PC-3 (cell line): ENCODE data around the gene APOL2.

ENCODE experiments used
- EZH2phosphoT487 ChIP-seq: fragments of 300-600 bp; sonication (generic); IDR thresholded peaks from 2 replicates; pipeline ENCODE4 v1.6.1; 2018; ENCODE audit warnings: mild to moderate bottlenecking, antibody characterized with exemption, low read length, borderline replicate concordance
- TF ChIP-seq, protein P1 (sequence below): fragments of 300-600 bp; sonication (generic); conservative IDR thresholded peaks from 2 replicates; pipeline ENCODE4 v1.5.1; 2017; ENCODE audit warnings: antibody characterized with exemption, low read depth, mild to moderate bottlenecking, low read length

DNA sequence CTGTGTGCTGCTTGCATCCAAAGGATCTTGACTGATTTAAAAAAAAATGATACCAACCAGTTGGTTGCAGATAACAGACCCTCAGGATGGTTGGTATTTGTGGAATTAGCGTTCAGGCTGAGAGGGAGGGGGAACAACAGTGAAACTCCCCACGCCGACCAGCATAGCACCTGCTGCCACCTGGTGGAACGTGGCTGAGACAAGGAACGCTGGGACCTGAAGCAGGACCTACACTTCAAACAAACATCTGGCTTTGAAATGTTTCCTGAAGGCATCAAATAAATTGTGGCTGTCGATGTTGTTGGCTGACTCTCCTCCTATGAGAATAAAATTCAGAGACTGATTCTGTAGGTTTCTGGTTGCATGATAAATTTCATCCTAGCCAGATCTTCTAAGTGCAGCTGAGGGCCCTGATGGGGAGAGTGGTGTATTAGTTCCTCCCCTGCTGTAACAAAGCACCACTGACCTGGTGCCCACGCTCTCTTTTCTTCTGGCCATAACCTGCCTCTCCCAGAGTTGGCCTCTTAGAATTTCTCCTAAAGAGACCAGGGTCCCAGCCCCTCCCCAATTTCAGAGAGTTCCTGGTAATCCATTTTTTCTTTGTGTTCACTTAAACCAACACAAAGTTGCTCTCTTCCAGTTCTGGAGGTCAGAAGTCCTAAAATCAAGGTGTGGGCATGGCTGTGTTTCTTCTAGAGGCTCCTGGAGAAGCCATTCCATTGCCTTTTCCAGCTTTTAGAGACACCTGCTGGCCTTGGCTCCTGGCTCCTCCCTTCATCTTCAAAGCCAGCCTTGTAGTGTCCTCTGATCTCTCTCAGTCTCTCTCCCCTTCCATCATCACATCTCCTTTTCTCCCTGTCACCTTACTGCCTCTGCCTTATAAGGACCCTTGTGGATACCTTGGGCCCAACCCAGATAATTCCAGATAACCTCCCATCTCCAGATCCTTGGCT, 17.3 kb downstream of the APOL2 start:
- TF ChIP-seq, protein P1, sequence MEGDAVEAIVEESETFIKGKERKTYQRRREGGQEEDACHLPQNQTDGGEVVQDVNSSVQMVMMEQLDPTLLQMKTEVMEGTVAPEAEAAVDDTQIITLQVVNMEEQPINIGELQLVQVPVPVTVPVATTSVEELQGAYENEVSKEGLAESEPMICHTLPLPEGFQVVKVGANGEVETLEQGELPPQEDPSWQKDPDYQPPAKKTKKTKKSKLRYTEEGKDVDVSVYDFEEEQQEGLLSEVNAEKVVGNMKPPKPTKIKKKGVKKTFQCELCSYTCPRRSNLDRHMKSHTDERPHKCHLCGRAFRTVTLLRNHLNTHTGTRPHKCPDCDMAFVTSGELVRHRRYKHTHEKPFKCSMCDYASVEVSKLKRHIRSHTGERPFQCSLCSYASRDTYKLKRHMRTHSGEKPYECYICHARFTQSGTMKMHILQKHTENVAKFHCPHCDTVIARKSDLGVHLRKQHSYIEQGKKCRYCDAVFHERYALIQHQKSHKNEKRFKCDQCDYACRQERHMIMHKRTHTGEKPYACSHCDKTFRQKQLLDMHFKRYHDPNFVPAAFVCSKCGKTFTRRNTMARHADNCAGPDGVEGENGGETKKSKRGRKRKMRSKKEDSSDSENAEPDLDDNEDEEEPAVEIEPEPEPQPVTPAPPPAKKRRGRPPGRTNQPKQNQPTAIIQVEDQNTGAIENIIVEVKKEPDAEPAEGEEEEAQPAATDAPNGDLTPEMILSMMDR: peak; percentile 70
- no peak for TF ChIP-seq EZH2phosphoT487
